ENCODE data around the gene PRR30.

PRR30 gene

GRCh38 chr2:27089111-27089954 is 49.9 kb downstream of the PRR30 start:
- TF ChIP-seq POLR2AphosphoS5 (IDR thresholded peaks at IDR 0.05; ENCODE audit: low read depth, low read length) = no peak
- TF ChIP-seq REST (IDR thresholded peaks at IDR 0.05; ENCODE audit: insufficient read depth in 1 of 2, low read depth in 2 of 2, low read length in 2 of 2) = no peak
- TF ChIP-seq TAF1 (IDR thresholded peaks at IDR 0.05; ENCODE audit: borderline replicate concordance, insufficient read depth, low read length) = no peak
- TF ChIP-seq FOXP2 (optimal IDR thresholded peaks at IDR 0.05; ENCODE audit: borderline replicate concordance, extremely low read depth, extremely low read length, insufficient read depth) = no peak
- TF ChIP-seq SIN3A (IDR thresholded peaks at IDR 0.05; ENCODE audit: borderline replicate concordance, insufficient read depth, low read length) = no peak

GRCh38 chr2:27088634-27089033 is 50.6 kb downstream of the PRR30 start:
- no peak for TF ChIP-seq FOXP2 (optimal IDR thresholded peaks at IDR 0.05; ENCODE audit: borderline replicate concordance, extremely low read depth, extremely low read length, insufficient read depth)
- no peak for TF ChIP-seq REST (IDR thresholded peaks at IDR 0.05; ENCODE audit: insufficient read depth in 1 of 2, low read depth in 2 of 2, low read length in 2 of 2)
- TF ChIP-seq SIN3A (IDR thresholded peaks at IDR 0.05; ENCODE audit: borderline replicate concordance, insufficient read depth, low read length) = no peak
- TF ChIP-seq POLR2AphosphoS5 (IDR thresholded peaks at IDR 0.05; ENCODE audit: low read depth, low read length) = no peak
- no peak for TF ChIP-seq TAF1 (IDR thresholded peaks at IDR 0.05; ENCODE audit: borderline replicate concordance, insufficient read depth, low read length)

- TF ChIP-seq SIN3A (IDR thresholded peaks at IDR 0.05; ENCODE audit: borderline replicate concordance, insufficient read depth, low read length) = no peak
- TF ChIP-seq POLR2AphosphoS5 (IDR thresholded peaks at IDR 0.05; ENCODE audit: low read depth, low read length) = no peak
- TF ChIP-seq REST (IDR thresholded peaks at IDR 0.05; ENCODE audit: insufficient read depth in 1 of 2, low read depth in 2 of 2, low read length in 2 of 2) = no peak
- no peak for TF ChIP-seq TAF1 (IDR thresholded peaks at IDR 0.05; ENCODE audit: borderline replicate concordance, insufficient read depth, low read length)
- TF ChIP-seq FOXP2 (optimal IDR thresholded peaks at IDR 0.05; ENCODE audit: borderline replicate concordance, extremely low read depth, extremely low read length, insufficient read depth) = no peak
These were observed 51.3 kb downstream of the PRR30 start for GRCh38 chr2:27087823-27088410.

All from PFSK-1 (cell line).